Measurements from ENCODE around the gene SND1.

DNA sequence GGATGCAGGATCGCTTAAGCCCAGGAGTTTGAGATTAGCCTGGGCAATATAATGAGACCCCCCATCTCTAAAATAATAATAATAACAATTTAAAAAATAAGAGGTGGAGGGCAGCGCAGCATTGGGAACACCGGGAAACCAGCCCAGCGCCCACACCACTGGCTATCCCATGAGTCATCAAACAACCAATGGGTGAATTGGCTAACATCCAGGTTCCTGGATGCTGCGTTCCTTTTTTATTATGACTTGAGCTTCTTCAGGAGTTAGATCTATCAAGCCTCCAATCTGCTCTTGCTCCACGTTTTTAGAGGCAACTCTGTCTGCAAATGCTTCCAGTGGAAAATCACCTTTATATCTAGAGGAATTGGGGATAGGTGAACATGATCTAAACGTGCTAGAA is 389.2 kb downstream of the SND1 start:
- TF ChIP-seq, protein P1, sequence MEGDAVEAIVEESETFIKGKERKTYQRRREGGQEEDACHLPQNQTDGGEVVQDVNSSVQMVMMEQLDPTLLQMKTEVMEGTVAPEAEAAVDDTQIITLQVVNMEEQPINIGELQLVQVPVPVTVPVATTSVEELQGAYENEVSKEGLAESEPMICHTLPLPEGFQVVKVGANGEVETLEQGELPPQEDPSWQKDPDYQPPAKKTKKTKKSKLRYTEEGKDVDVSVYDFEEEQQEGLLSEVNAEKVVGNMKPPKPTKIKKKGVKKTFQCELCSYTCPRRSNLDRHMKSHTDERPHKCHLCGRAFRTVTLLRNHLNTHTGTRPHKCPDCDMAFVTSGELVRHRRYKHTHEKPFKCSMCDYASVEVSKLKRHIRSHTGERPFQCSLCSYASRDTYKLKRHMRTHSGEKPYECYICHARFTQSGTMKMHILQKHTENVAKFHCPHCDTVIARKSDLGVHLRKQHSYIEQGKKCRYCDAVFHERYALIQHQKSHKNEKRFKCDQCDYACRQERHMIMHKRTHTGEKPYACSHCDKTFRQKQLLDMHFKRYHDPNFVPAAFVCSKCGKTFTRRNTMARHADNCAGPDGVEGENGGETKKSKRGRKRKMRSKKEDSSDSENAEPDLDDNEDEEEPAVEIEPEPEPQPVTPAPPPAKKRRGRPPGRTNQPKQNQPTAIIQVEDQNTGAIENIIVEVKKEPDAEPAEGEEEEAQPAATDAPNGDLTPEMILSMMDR (conservative IDR thresholded peaks at IDR 0.05; ENCODE audit: low read depth, low read length): no peak
- TF ChIP-seq POLR2A (IDR thresholded peaks at IDR 0.05; ENCODE audit: low read depth, low read length) (no peak), NFE2L2 (IDR thresholded peaks at IDR 0.05; ENCODE audit: low read depth, low read length) (no peak), CHD1 (IDR thresholded peaks at IDR 0.05; ENCODE audit: low read depth, low read length) (no peak), FOS (IDR thresholded peaks at IDR 0.05; ENCODE audit: low read depth, low read length) (0 out of 2 replicates have a peak, but pooled peaks have one; percentile 30), MAFK (IDR thresholded peaks at IDR 0.05; ENCODE audit: low read depth, low read length) (no peak), RAD21 (IDR thresholded peaks at IDR 0.05; ENCODE audit: low read length) (no peak), RCOR1 (IDR thresholded peaks at IDR 0.05; ENCODE audit: insufficient replicate concordance, low read length) (no peak)
